ENCODE results near the gene WDR36.

WDR36 gene

DNA sequence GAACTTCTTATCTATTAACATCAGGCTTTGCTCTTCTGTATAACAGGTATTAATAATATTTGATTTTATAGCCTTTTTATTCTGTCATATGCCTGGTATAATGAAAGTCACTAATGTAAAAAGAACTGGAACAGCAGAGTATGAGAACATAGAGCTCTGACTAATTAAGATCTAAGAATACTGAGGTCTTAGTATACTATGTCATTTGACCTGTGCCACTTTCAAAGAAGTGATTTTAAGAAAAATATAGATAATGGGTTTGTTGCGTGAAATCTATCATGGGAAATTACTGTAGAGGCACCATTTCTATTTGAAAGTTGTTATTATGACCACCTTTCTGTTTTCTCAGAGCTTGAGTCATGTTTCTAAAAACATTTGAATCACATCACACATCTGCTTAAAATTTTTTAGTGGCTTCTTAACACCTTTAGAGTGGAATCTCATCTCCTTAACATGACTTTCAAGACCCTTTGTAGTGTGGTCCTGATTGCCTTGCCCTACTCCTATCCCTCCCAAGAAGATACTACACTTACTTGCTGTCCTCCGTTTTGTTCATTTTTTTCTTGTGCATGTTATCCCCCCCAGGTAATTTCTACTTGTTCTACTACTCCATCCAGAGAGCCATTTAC is 14.3 kb downstream of the WDR36 start:
- DNase-seq = no peak

DNA sequence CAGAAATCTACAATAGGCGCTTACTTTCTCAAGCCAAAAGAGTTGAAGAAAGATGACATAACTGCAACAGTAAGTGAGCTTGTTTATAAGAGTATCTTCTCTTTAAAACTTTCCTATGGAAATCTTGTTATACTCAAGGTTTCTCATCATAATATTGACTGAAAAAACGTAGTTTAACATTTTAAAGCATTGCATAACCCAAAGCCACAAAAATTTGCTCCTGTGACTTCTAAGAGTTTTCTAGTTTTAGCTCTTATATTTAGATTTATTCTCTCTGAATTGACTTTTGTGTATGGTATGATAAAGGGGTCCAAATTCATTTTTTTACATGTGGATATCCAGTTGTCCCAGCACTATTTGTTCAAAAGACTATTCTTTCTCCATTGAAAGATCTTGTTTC is 15.2 kb downstream of the WDR36 start:
- DNase-seq = no peak

DNA sequence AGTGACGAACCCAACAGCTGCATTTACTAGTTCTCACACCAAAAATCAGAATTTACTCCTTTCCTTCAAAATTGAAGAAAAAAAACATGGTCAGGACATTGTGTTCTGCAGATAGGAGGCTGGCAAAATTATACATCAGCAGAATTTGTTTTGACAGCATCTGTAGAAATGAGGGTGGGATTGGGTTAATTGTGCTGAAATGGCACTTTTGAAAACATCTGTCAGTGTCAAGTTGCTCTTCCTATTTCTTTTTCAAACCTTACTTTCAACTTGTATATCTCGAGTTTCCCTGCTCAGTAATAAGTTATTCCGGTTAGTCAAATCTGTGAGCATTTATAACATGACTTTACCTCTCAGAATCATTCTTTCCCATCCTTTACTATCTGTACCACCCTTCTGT is 19.8 kb downstream of the WDR36 start:
- DNase-seq = no peak

DNA sequence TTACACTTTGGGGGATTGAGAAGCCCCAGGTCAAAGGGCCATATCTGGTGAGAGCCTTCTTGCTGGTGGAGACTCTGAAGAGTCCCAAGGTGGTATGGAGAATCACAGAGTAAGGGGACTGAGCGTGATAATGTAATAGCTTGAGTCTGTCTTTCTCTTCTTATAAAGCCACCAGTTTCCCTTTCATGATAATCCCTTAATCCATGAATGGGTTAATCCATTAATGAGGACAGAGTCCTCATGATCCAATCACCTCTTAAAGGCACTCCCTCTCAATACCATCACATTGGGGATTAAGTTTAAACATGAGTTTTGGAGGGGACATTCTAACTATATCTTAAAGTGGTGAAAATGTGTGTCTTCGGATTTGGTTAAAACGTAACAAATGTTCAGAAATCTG is 21.5 kb downstream of the WDR36 start:
- DNase-seq = no peak

DNA sequence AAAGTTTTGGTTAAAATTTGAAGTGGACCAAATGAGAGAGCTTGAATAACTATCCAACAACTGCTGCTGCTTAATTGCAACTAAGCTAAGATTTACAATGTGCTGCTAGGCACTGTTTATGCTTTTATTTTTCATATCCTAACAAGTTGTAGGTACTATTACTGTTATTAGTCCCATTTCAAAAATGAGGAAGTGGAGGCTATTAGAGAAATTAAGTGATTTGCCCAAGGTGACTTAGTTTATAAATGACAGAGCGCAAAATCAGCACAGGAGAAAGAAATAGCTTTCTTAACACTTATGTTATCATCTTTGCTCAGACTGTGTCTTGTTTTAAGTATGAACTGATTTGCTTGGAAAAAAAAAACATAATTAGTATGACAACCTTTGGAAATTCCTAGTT is 23.1 kb downstream of the WDR36 start:
- no peak for DNase-seq

DNA sequence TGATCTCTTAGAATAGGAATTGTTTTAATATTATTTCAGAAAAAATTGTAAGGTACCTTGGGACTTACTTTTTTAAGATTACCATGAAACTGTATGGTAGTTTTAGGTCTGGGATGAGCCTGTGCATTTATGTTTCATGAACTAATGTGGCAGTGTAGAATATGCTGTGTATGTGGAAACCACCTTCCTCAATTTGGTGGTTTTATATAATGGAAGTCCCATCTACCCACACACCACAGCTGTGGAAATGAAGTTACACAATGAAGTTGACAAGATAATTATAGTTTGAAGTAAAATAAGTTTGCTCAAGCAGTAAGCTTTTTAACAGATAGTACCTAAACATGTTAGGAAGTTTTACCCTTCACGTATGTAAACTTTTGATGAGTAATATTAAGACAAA is 24.4 kb downstream of the WDR36 start:
- no peak for DNase-seq

DNA sequence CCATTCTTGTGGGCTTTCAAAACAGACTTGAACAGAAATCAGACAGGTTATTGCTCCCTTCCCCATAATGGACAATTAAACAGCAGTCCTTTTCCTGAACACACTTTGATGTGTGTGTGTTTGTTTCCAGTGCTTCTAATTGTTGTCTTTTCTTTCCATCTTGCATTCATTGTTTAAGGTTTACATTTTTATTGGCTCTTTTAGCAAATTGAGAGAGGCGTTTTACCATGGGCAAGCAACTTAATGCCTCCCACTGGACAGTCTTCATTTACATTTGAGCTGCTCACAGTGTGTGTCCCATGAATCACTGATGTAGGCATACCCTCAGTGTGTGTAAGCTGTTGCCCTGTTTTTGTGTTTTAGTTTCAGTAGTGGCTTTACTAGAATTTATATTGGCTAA is 25.0 kb downstream of the WDR36 start:
- DNase-seq = no peak

DNA sequence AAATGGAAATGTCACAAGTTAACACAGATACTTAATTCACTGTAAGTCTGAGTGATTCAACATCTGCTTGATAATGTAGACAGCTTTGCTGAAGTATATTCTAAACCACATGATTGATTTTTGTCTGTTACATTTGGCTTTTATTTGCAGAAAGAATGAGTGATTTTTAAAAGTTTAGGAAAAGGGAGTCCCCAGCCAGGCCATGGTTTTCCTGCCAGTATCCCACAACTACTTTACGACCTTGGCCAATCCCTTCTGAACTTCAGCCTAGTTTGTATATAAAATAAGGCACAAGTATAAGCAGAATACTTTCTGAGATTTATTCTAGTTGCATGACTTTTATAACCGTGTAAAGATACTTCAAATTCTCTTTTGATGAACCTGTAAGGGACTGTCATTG is 27.1 kb downstream of the WDR36 start:
- no peak for DNase-seq

DNA sequence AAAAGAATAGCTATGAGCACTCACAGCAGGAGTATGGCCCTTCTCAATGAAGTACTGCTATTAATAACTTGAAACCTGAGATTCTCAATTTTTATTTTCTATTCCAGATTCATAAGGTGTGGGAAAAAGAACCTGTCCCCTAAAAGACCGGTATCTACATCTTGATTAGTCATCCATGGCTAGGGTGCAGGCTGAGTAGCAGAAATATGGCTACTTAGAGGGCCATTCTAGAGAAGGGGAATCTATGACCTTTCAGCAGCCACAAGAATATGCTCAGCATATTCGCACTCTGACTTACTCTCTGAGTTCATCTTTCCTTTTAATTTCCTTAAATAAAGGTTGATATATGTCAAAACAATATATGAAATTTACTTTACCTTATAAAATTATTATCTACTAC is 27.7 kb downstream of the WDR36 start:
- no peak for DNase-seq

DNA sequence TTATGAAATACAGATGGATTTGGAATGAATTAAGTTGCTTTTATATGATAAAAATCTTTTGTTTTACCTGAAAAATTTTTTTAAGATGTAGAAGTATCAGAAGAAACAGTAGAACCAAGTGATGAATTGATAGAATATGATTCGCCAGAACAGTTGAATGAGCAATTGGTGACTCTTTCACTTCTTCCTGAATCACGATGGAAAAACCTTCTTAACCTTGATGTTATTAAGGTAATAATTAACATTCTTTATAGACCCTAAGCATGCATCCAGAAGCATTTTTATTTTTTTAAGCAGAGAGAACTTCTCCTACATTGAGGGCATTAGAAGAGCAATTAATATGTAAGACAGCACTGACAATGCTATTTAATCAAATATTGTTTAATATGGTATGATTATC is 28.8 kb downstream of the WDR36 start:
- DNase-seq = peak; percentile 29

DNA sequence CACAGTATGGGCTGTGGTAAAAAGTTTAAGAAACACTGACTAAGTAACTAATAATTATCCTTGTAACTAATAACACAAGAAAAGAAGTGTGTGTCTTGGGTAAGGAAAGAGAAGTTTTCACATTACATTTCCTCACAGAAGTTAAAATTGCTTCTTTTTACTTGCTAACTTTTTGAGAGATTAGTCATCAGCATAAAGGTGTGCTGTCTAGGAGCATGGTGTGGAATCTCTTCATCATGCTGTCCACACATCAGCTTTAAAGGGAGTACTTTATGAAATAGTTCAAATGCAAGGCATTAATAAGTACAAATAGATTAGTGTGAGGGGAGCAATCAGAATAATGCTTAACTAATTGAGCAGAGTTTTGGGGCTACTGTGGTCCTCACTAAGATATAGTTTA is 29.8 kb downstream of the WDR36 start:
- no peak for DNase-seq

DNA sequence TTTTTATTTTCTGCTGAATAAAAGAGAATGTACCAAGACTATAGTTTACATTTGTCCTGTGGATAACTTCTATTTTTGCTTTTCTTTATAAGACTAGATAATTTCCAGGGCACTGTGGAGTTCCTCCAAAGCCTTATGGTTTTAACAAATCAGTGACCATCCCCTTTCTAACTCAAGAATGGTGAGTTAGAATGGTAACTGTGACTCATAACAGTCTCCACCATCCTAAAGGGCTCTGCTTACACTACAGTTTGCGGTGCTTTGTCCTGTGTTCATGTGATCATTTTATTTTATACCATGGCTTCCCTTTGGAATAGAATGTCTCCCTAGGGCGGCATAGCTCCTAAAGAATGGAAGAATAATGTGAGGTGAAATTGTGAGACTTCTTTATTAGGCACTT is 30.2 kb downstream of the WDR36 start:
- DNase-seq = no peak

DNA sequence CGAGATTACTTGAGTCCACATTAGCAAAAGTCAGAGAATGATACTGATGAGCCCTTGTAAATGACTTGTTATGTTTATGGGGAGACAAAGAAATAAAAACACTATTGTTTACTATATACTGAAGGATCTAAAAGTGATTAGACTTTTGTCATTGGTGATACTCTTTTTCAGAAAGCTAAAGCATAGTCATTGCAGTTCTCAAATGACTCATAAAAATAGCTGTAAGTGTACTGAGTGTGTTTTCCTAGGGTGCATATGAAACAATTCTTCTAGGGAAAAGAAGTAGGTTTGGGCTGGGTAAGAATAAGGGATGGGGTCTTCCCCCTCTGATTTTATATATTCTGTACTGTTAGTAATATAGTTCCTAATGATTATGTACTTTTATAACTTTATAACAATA is 32.6 kb downstream of the WDR36 start:
- DNase-seq = no peak

DNA sequence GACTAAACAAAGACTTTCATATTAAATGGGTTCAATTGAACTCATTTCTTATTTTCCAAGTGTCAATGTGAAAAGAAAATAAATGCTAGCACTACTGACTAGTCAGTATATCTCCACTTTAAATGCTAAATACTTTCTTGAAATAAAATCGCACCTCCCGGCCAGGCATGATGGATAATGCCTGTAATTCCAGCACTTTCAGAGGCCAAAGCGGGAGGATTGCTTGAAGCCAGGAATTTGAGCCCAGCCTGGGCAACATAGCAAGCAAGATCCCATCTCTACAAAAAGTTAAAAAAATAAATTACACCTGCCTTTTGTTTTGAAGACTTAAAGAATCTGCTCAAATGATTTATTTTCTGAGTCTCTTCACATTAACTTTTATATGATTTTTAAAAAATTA is 34.7 kb downstream of the WDR36 start:
- DNase-seq = no peak

DNA sequence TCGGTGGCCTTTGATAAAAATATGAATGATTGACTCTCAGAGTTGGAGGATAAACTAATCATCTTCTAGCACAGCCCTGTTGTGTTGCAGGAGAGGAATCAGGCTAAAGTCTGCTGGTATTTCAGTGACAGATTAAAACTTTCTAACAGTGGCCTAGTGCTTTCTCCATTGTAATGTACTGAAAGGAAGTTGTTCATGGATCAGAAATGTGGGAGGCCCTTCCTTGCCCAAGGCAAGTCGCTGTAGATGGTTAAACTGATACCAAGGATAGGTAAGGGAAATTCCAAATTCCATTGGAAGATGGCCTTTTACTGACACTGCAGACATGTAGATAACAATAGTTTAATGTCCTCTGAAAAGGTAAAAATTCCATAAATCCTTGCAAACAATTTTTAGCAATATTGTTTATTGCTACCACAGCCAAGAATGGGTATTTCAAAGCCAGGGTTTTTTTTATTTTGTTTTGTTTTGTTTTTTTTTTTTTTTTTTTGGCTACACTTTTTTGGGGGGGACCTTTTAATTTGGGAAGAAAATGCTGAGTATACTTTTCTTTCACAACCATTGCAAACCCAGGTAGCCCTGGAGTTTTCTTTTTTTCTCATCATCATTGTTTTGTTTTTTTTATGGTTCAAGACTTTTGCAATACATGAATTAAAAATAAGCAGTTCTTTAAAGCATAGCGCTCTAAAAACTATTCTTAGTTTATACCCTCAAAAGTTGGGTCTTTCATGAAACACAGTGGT is 35.5 kb downstream of the WDR36 start:
- no peak for DNase-seq

DNA sequence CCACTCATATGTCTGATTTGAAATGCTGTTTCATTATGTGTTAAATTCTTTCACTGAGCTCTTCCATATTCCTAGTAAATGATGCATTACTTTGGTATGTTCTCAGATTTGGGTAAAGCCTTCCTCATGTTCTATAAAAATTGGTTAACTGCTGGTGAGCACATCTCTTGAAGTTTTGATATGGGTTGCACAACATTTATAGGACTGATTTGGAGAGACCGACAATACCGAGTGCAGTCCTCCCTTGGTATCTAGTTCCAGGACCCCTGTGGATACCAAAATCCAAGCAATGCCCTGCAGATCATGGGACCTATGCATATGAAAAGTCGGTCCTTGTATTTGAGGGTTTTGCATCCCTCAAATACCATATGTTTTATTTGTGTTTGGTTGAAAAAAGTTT is 37.8 kb downstream of the WDR36 start:
- no peak for DNase-seq

DNA sequence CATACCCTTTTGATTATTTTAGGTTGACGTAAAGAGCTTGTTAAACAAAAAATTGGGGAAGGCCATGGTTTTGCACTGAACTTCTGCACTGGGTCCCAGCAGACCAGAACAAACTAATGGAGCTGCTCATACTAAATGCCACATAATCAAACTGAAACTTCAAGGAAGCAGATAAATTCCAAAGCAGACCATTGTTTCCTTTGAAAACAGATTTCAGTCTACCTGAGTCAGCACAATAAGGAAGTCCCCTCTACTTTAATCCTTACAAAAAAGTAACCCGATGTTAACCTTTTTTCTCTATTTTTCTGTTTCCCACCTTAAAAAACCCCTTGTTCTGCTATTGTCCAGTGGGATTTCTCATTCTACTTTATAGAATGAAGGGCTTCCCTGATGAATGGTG is 39.2 kb downstream of the WDR36 start:
- no peak for DNase-seq

DNA sequence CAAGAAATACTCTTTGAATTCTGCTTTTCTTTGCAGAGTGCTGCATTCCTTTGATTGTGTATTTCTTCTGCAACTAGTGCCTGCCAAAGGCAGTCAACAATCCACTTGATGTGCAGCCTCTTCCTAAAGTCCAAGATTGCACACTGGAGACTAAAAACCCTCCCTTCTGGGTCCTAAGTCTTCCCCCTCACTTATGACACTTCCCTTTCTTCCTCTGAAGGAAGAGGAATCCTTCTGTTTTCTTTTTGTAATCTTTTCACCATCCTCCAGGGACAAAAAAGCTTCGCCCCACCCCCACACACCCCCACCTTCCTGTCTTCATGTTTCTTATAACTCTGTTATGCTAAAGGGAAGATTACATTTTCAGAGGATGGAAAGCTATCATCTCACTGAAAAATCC is 39.9 kb downstream of the WDR36 start:
- no peak for DNase-seq

DNA sequence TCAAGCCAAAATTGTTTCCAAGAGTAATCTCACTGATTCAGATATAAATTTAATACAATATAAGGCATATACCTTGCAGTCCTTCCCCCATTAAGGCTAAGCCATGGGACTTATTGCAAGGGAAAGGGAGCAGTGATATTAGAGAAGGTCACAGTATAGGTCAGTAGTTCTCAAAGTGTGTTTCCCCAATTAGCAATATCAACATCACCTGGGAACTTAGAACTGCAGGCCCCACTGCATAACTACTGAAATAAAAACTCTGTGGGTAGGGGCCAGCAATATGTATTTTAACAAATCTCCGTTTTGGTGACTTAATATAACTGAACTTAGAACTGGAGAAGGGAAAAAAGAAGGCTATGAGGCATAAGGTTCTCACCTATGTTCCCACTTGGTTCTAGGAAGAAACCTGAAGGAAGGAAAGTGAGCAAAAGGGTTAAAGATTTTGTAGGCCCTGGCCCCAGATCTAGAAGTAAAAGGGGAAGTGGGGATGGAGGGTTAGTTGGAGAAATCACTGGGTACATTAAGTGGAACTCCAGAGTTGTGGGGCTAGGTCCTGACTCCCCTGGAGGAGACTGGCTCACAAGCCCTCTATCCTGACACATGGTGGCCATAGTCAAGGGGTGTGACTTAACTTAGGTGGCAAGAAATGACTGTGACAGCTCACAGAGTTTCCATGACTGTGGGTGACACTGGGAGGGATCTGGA is 40.7 kb downstream of the WDR36 start:
- no peak for DNase-seq

DNA sequence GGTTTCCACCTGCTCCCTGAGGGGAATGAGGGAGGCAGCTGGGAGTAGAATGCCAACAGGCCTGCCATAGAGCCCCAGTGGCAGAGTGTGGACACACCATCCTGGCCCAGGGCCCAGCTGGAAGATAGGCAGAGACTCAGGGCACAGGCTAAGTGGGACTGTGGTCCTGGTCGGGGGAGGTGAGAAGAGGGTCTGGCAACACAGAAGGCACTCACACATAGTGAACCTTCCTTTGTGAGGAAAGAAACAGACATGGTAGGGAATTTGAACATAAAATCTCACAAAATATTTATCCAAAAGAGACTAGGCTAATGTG is 41.2 kb downstream of the WDR36 start:
- no peak for DNase-seq

DNA sequence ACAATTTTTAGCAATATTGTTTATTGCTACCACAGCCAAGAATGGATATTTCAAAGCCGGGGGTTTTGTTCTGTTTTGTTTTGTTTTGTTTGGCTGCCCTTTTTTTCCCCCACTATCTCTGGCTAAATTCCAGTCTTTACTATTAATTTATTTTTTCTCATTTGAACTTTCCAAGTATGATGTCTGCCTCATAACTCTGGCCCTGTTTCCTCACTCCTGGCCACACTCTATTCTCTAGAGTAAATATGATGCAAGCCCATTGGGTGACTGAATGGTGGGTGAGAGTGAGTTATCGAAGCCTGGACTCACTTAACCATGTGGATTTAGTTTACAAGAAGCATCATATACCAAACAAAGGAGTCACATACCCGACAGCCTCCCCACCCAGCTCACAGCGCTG is 41.9 kb downstream of the WDR36 start:
- no peak for DNase-seq

DNA sequence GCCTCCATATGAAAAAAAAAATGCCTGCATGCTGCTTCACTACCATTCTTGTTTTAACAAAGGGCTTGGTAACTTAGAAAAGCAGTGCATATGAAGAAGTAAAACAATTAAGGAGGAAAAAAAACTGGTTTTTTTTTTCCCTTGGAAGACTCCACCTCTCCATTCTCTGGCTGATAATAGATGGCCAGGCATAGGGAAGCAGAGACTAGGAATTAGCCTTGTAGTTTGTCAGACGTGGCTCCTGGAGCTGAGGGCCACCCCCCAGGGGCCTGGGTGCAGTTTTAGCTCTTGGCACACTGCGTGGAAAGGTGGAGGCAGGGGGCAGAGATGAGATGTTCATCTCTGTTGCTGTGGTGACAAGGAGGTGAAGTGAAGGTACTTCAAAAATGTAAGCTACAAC is 42.7 kb downstream of the WDR36 start:
- no peak for DNase-seq

DNA sequence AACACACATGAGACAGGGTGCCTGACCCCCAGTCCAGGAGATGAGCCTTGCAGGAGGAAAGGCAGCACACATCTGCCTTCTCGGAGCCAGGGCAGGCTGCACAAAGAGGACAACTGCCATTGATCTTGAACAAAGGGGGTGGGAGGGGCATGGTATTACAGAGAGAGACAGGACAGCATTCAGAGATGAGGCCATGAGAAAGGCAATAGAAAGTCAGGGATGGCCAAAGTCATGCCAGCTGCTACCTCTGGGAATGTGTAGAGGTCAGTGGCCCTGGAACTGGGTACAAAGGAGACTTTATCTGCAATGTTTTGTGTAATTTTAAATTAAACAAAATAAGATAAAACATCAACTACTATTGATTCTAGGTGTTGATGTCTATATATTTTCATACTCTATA is 43.2 kb downstream of the WDR36 start:
- DNase-seq = no peak

DNA sequence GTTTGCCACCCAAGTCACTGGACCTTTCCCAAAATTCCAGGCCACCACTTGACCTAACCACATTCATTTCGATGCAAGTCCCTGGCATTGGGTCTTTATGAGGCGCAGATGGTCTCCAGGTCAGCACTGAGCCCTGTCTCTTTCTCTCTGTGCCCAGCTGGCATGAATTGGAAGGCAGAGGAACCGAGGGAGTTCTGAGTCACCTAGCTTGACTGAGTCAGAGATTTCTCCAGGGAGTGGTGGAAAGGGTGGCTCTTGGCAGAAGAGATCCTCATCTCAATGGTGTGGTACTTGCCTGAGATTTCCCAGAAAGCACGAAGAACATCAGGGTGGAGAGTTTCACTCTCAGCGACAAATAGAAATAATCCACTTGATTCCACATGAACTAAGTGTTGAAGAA is 43.8 kb downstream of the WDR36 start:
- DNase-seq = no peak

DNA sequence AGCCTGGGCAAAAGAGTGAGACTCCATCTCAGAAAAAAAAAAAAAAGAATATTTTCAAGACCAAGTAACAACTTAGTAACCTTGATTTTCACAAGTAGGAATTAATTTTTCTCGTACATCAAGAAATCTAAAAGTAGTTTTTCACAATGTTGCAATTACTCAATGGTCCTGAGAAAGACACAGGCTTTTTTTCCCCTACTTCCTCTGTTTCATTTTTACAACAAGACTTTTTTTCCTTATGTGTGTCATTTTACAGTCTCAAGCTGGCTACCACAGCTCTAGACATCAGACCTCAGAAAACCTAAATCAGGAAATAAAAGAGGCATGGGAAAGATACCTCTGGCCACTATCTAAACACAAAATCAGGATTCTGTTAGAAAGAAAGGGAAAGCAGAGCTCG is 45.9 kb downstream of the WDR36 start:
- no peak for DNase-seq
